Measurements from ENCODE around the gene ENOX1.

ENOX1 gene

DNA sequence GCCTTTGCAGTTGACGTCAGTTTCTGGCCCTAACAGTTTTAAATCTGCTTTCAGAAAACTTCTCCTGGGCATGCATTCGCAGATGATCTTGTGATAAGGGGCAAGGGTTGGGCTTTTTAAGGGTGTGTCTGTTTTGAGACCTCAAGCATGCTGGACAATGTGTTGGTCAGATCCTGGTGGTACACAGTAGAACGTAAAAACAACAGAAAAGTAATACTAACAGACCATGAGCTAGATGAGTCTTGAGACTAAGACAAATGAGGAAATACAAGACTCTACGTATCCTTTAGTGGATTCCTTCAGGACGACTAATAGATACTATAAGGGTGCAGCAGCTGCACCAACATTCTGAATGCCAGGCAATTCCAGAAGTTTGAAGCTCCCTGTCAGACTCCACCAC is 525.8 kb downstream of the ENOX1 start:
- no peak for TF ChIP-seq CTCF (conservative IDR thresholded peaks at IDR 0.05; ENCODE audit: low read depth, low read length)
- DNase-seq (ENCODE audit: low read depth): no peak
- no peak overlapping the region for H3K4me3 ChIP-seq (ENCODE audit: low read length)

GRCh38 chr13:43258771-43259170 is 528.0 kb downstream of the ENOX1 start:
- TF ChIP-seq CTCF (conservative IDR thresholded peaks at IDR 0.05; ENCODE audit: low read depth, low read length): no peak
- DNase-seq (ENCODE audit: low read depth): no peak
- no peak overlapping the region for H3K4me3 ChIP-seq (ENCODE audit: low read length)

DNA sequence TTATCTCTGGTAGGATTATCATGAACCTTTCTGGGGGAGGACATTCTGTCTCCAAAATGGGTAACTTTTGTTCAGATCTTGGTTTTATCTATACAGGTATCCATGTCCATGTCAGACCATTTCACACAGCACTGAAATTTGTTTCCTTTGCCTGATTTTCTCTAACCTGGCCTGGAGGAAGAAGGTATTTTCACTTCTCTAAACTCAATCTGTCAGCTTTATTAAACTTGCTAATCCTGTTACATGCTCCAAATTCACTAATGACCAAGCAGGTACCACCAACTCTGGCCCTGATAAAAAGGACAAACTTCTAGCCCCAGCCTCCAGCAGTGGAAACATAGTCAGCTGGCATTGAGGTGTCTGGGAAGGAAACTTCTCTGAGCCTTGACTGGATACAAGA is 529.0 kb downstream of the ENOX1 start:
- H3K4me3 ChIP-seq (ENCODE audit: low read length): no peak overlapping the region
- no peak for TF ChIP-seq CTCF (conservative IDR thresholded peaks at IDR 0.05; ENCODE audit: low read depth, low read length)
- DNase-seq (ENCODE audit: low read depth): no peak

- DNase-seq (ENCODE audit: low read depth): no peak
- TF ChIP-seq CTCF (conservative IDR thresholded peaks at IDR 0.05; ENCODE audit: low read depth, low read length): no peak
- no peak overlapping the region for H3K4me3 ChIP-seq (ENCODE audit: low read length)
These were observed 534.8 kb downstream of the ENOX1 start for GRCh38 chr13:43251961-43252360.

DNA sequence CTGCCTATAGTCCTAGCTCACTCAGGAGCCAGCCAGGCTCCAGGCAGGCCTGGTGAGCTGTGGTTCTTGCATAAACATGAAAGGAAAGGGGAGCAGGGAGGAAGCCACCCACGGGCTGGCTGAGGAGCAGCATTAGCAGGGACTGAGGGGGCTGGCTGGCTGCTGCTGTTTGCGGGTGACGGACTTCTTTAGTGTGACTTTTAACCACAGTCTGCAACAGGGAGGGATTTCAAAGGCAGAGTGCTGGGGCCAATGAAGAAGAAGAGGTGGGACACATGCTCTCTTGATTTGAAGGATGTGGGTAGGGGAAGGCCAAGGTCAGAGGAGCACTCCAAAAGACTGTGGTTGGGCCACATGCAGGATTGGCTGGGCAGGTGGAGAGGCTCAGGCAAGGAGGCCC is 540.4 kb downstream of the ENOX1 start:
- DNase-seq (ENCODE audit: low read depth): no peak
- no peak overlapping the region for H3K4me3 ChIP-seq (ENCODE audit: low read length)
- TF ChIP-seq CTCF (conservative IDR thresholded peaks at IDR 0.05; ENCODE audit: low read depth, low read length): no peak

- H3K4me3 ChIP-seq (ENCODE audit: low read length): no peak overlapping the region
- no peak for TF ChIP-seq CTCF (conservative IDR thresholded peaks at IDR 0.05; ENCODE audit: low read depth, low read length)
- no peak for DNase-seq (ENCODE audit: low read depth)
These were observed 541.3 kb downstream of the ENOX1 start for GRCh38 chr13:43245374-43245964.

DNA sequence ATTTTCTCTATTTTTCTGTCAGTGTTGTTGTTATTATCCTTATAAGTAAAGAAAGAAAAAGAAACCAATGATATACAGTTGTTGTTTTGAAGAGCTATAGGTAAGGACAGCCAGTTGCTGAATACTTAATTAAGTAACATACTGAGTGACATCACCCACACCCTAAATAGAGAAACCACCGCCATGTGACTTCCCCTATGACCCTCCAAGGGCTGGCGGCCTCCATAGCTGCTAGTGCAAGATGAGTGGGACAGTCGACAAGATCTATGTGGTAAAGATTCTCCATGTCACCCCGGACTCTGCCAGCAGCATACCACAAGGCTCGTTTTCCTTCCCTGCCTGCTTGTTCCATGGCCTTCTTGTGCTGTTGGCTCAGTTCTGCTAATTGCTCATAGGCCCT is 542.3 kb downstream of the ENOX1 start:
- no peak for TF ChIP-seq CTCF (conservative IDR thresholded peaks at IDR 0.05; ENCODE audit: low read depth, low read length)
- H3K4me3 ChIP-seq (ENCODE audit: low read length): no peak overlapping the region
- DNase-seq (ENCODE audit: low read depth): no peak
